Measurements from ENCODE around the gene RTF2.

Gene RTF2

GRCh38 chr20:56445540-56445939 is 22.9 kb upstream of the RTF2 start:
- no peak overlapping the region for H3K4me3 ChIP-seq (ENCODE audit: severe bottlenecking)
- no peaks in the 10 kb centered on the region for H3K9me3 ChIP-seq (ENCODE audit: severe bottlenecking)
- no peak for TF ChIP-seq CTCF (IDR thresholded peaks at IDR 0.05; ENCODE audit: poor library complexity, severe bottlenecking)
- ATAC-seq (ENCODE audit: low read depth) (no peak), DNase-seq (ENCODE audit: low spot score) (no peak)
- H3K4me1 ChIP-seq (ENCODE audit: insufficient read depth, poor library complexity, severe bottlenecking): no peaks in the 10 kb centered on the region
- H3K27me3 ChIP-seq (ENCODE audit: insufficient read depth, poor library complexity, severe bottlenecking): no peaks in the 10 kb centered on the region
- no peak overlapping the region for H3K27ac ChIP-seq (ENCODE audit: poor library complexity, severe bottlenecking)
- no peaks in the 10 kb centered on the region for H3K36me3 ChIP-seq (ENCODE audit: low read depth)

GRCh38 chr20:56447227-56447626 is 21.2 kb upstream of the RTF2 start:
- no peaks in the 10 kb centered on the region for H3K9me3 ChIP-seq (ENCODE audit: severe bottlenecking)
- H3K27ac ChIP-seq (ENCODE audit: poor library complexity, severe bottlenecking): no peak overlapping the region
- H3K36me3 ChIP-seq (ENCODE audit: low read depth): no peaks in the 10 kb centered on the region
- DNase-seq (ENCODE audit: low spot score) (no peak), ATAC-seq (ENCODE audit: low read depth) (no peak)
- no peak overlapping the region for H3K4me3 ChIP-seq (ENCODE audit: severe bottlenecking)
- no peaks in the 10 kb centered on the region for H3K4me1 ChIP-seq (ENCODE audit: insufficient read depth, poor library complexity, severe bottlenecking)
- no peaks in the 10 kb centered on the region for H3K27me3 ChIP-seq (ENCODE audit: insufficient read depth, poor library complexity, severe bottlenecking)
- TF ChIP-seq CTCF (IDR thresholded peaks at IDR 0.05; ENCODE audit: poor library complexity, severe bottlenecking): no peak

- Histone ChIP-seq H3K27ac (ENCODE audit: poor library complexity, severe bottlenecking) (no peak overlapping the region), H3K27me3 (ENCODE audit: insufficient read depth, poor library complexity, severe bottlenecking) (no peaks in the 10 kb centered on the region), H3K9me3 (ENCODE audit: severe bottlenecking) (no peaks in the 10 kb centered on the region), H3K4me1 (ENCODE audit: insufficient read depth, poor library complexity, severe bottlenecking) (no peaks in the 10 kb centered on the region), H3K36me3 (ENCODE audit: low read depth) (no peaks in the 10 kb centered on the region), H3K4me3 (ENCODE audit: severe bottlenecking) (no peak overlapping the region)
- no peak for ATAC-seq (ENCODE audit: low read depth)
- DNase-seq (ENCODE audit: low spot score): no peak
- no peak for TF ChIP-seq CTCF (IDR thresholded peaks at IDR 0.05; ENCODE audit: poor library complexity, severe bottlenecking)
These were observed 19.0 kb upstream of the RTF2 start for GRCh38 chr20:56449459-56449858.

- Histone ChIP-seq H3K36me3 (ENCODE audit: low read depth) (no peaks in the 10 kb centered on the region), H3K27me3 (ENCODE audit: insufficient read depth, poor library complexity, severe bottlenecking) (no peaks in the 10 kb centered on the region), H3K9me3 (ENCODE audit: severe bottlenecking) (no peaks in the 10 kb centered on the region), H3K4me3 (ENCODE audit: severe bottlenecking) (no peak overlapping the region), H3K27ac (ENCODE audit: poor library complexity, severe bottlenecking) (no peak overlapping the region), H3K4me1 (ENCODE audit: insufficient read depth, poor library complexity, severe bottlenecking) (no peaks in the 10 kb centered on the region)
- ATAC-seq (ENCODE audit: low read depth) (no peak), DNase-seq (ENCODE audit: low spot score) (no peak)
- TF ChIP-seq CTCF (IDR thresholded peaks at IDR 0.05; ENCODE audit: poor library complexity, severe bottlenecking): no peak
These were observed 17.2 kb upstream of the RTF2 start for GRCh38 chr20:56451056-56451765.

- ATAC-seq (ENCODE audit: low read depth) (no peak), DNase-seq (ENCODE audit: low spot score) (no peak)
- no peak for TF ChIP-seq CTCF (IDR thresholded peaks at IDR 0.05; ENCODE audit: poor library complexity, severe bottlenecking)
- peaks cover 2% of the 10 kb centered on the region for H3K27me3 ChIP-seq (ENCODE audit: insufficient read depth, poor library complexity, severe bottlenecking)
- H3K27ac ChIP-seq (ENCODE audit: poor library complexity, severe bottlenecking): no peak overlapping the region
- H3K4me1 ChIP-seq (ENCODE audit: insufficient read depth, poor library complexity, severe bottlenecking): no peaks in the 10 kb centered on the region
- H3K36me3 ChIP-seq (ENCODE audit: low read depth): no peaks in the 10 kb centered on the region
- no peak overlapping the region for H3K4me3 ChIP-seq (ENCODE audit: severe bottlenecking)
- H3K9me3 ChIP-seq (ENCODE audit: severe bottlenecking): no peaks in the 10 kb centered on the region
These were observed 15.1 kb upstream of the RTF2 start for GRCh38 chr20:56453352-56453751.
